Right atrium auricular region (tissue), 2 donors: ENCODE data around the gene SLC22A1. TPM values are rescaled to one million over a fixed set of nuclear protein-coding genes. Genes with fewer than 3 reads are reported as not detected.

ENCODE experiments used
- DNase-seq: peaks from one replicate; pipeline ENCODE4 v3.0.0-alpha.2; 2019; ENCODE audit warnings: low spot score
- H3K27ac ChIP-seq, 2 donors: fragments of 200-600 bp; sonication (generic); 1 replicate in 1 of 2; 2 replicates in 1 of 2; pipeline ENCODE4 v1.5.1; 2016 to 2019
- H3K27me3 ChIP-seq, 2 donors: fragments of 200-600 bp; sonication (generic); one replicate each; pipeline versions ENCODE4 v1.5.1 to v1.6.0; 2017 to 2019
- H3K36me3 ChIP-seq: fragments of 200-600 bp; sonication (generic); one replicate; pipeline ENCODE4 v1.5.1; 2016
- H3K4me1 ChIP-seq, 2 donors: fragments of 200-600 bp; sonication (generic); one replicate each; pipeline versions ENCODE4 v1.5.1 to v1.6.0; 2017 to 2019
- H3K4me3 ChIP-seq, 2 donors: fragments of 200-600 bp; sonication (generic); 1 replicate in 1 of 2; 2 replicates in 1 of 2; pipeline ENCODE4 v1.5.1; 2017 to 2019; ENCODE audit warnings: mild to moderate bottlenecking in 1 of 2, moderate library complexity in 1 of 2
- H3K9me3 ChIP-seq, 2 donors: fragments of 200-600 bp; sonication (generic); one replicate each; pipeline ENCODE4 v1.5.1; 2019
- CTCF ChIP-seq, 2 donors: fragments of 200-600 bp; sonication (generic); IDR thresholded peaks; one replicate each; pipeline ENCODE4 v1.5.1; 2019; ENCODE audit warnings: antibody characterized with exemption in 2 of 2
- total RNA-seq, 2 donors: library from RNA; depleted of rRNA; stranded (reverse); fragments of >200 nt; gene quantifications; one replicate each; pipeline ENCODE4 v1.1.0, GENCODE V29; 2016

SLC22A1 gene
- total RNA-seq, 2 donors from 2014 or later, result not detected

- Histone ChIP-seq H3K27ac (no peak overlapping the region), H3K4me3 (no peak overlapping the region), H3K27me3 (no peaks in the 10 kb centered on the region), H3K4me1 (peaks cover 0 to 6% of the 10 kb centered on the region in 2 donors), H3K36me3 (peaks cover 35% of the 10 kb centered on the region), H3K9me3 (no peaks in the 10 kb centered on the region)
- no peak for DNase-seq
- no peak for TF ChIP-seq CTCF (IDR thresholded peaks at IDR 0.05)
Measured at GRCh38 chr6:160103825-160104100, 17.9 kb upstream of the SLC22A1 start.

GRCh38 chr6:160104821-160105517 lies 16.6 kb upstream of the SLC22A1 start:
- H3K4me1 ChIP-seq, result peaks cover 0 to 6% of the 10 kb centered on the region in 2 donors
- no peak overlapping the region for H3K27ac ChIP-seq
- no peak for DNase-seq
- H3K9me3 ChIP-seq, result no peaks in the 10 kb centered on the region
- H3K4me3 ChIP-seq, result no peak overlapping the region
- H3K27me3 ChIP-seq, result no peaks in the 10 kb centered on the region
- peaks cover 35% of the 10 kb centered on the region for H3K36me3 ChIP-seq
- TF ChIP-seq CTCF (IDR thresholded peaks at IDR 0.05), result no peak

- no peaks in the 10 kb centered on the region for H3K27me3 ChIP-seq
- H3K36me3 ChIP-seq, result peaks cover 35% of the 10 kb centered on the region
- no peaks in the 10 kb centered on the region for H3K9me3 ChIP-seq
- H3K27ac ChIP-seq, result no peak overlapping the region
- no peak for DNase-seq
- H3K4me3 ChIP-seq, result no peak overlapping the region
- no peak for TF ChIP-seq CTCF (IDR thresholded peaks at IDR 0.05)
- H3K4me1 ChIP-seq, result peaks cover 0 to 6% of the 10 kb centered on the region in 2 donors
Measured at GRCh38 chr6:160106010-160106409, 15.6 kb upstream of the SLC22A1 start.

GRCh38 chr6:160106701-160107100 lies 14.9 kb upstream of the SLC22A1 start:
- H3K4me1 ChIP-seq, result no peaks in the 10 kb centered on the region
- no peak overlapping the region for H3K4me3 ChIP-seq
- peaks cover 35% of the 10 kb centered on the region for H3K36me3 ChIP-seq
- H3K9me3 ChIP-seq, result no peaks in the 10 kb centered on the region
- H3K27ac ChIP-seq, result no peak overlapping the region
- no peaks in the 10 kb centered on the region for H3K27me3 ChIP-seq
- no peak for TF ChIP-seq CTCF (IDR thresholded peaks at IDR 0.05)
- no peak for DNase-seq

- TF ChIP-seq CTCF (IDR thresholded peaks at IDR 0.05), result no peak
- no peaks in the 10 kb centered on the region for H3K27me3 ChIP-seq
- no peaks in the 10 kb centered on the region for H3K9me3 ChIP-seq
- peaks cover 30% of the 10 kb centered on the region for H3K36me3 ChIP-seq
- H3K4me1 ChIP-seq, result no peaks in the 10 kb centered on the region
- DNase-seq, result no peak
- H3K4me3 ChIP-seq, result no peak overlapping the region
- H3K27ac ChIP-seq, result no peak overlapping the region
Measured at GRCh38 chr6:160108077-160108476, 13.5 kb upstream of the SLC22A1 start.

GRCh38 chr6:160110586-160111123 lies 11.0 kb upstream of the SLC22A1 start:
- H3K27me3 ChIP-seq, result no peaks in the 10 kb centered on the region
- no peak for TF ChIP-seq CTCF (IDR thresholded peaks at IDR 0.05)
- peaks cover 9% of the 10 kb centered on the region for H3K36me3 ChIP-seq
- H3K27ac ChIP-seq, result no peak overlapping the region
- DNase-seq, result no peak
- no peak overlapping the region for H3K4me3 ChIP-seq
- H3K9me3 ChIP-seq, result no peaks in the 10 kb centered on the region
- H3K4me1 ChIP-seq, result no peaks in the 10 kb centered on the region
